PFSK-1 (cell line): ENCODE data around the gene SYNE2.

ENCODE experiments used
- SIN3A ChIP-seq: IDR thresholded peaks from 2 replicates; pipeline ENCODE4 v1.6.1; 2012; ENCODE audit warnings: mild to moderate bottlenecking, low read length, moderate library complexity, borderline replicate concordance; ENCODE audit not compliant: insufficient read depth
- TAF1 ChIP-seq: IDR thresholded peaks from 2 replicates; pipeline ENCODE4 v1.6.1; 2012; ENCODE audit warnings: low read length, control low read depth, borderline replicate concordance; ENCODE audit not compliant: insufficient read depth
- TF ChIP-seq, protein P1 (sequence below), 2 experiments: IDR thresholded peaks; 2 replicates each; pipeline versions ENCODE4 v1.6.1 to v1.8.0; 2011 to 2012; ENCODE audit warnings: low read depth in 2 of 2, low read length in 2 of 2, control low read depth in 1 of 2, inconsistent platforms in 1 of 2, mild to moderate bottlenecking in 1 of 2, moderate library complexity in 1 of 2; ENCODE audit not compliant: insufficient read depth in 1 of 2

DNA sequence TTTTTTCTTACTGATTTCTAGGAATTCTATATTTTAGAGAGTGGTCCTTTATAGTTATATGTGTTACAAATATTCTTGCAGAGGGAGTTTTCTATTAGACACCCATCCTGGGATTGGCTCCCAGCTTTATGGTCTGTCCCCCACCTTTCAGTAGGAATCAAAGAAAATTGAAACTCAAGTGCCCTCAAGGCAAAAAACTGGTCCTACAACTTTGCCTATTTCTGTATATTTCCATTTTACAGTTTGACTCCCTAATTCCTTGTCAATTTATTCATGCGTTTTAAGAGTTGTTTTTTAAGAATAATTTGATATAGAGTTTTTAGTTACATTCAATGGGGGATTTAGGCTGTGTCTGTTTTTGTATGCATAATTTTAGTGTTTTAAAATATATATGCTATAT is 208.9 kb downstream of the SYNE2 start:
- TF ChIP-seq SIN3A, result no peak
- TF ChIP-seq TAF1, result no peak
- TF ChIP-seq, protein P1, sequence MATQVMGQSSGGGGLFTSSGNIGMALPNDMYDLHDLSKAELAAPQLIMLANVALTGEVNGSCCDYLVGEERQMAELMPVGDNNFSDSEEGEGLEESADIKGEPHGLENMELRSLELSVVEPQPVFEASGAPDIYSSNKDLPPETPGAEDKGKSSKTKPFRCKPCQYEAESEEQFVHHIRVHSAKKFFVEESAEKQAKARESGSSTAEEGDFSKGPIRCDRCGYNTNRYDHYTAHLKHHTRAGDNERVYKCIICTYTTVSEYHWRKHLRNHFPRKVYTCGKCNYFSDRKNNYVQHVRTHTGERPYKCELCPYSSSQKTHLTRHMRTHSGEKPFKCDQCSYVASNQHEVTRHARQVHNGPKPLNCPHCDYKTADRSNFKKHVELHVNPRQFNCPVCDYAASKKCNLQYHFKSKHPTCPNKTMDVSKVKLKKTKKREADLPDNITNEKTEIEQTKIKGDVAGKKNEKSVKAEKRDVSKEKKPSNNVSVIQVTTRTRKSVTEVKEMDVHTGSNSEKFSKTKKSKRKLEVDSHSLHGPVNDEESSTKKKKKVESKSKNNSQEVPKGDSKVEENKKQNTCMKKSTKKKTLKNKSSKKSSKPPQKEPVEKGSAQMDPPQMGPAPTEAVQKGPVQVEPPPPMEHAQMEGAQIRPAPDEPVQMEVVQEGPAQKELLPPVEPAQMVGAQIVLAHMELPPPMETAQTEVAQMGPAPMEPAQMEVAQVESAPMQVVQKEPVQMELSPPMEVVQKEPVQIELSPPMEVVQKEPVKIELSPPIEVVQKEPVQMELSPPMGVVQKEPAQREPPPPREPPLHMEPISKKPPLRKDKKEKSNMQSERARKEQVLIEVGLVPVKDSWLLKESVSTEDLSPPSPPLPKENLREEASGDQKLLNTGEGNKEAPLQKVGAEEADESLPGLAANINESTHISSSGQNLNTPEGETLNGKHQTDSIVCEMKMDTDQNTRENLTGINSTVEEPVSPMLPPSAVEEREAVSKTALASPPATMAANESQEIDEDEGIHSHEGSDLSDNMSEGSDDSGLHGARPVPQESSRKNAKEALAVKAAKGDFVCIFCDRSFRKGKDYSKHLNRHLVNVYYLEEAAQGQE (IDR thresholded peaks at IDR 0.05; ENCODE audit: insufficient read depth in 1 of 2, low read depth in 2 of 2, low read length in 2 of 2), result no peak
